Neuronal stem cell (in vitro differentiated cells): ENCODE measurements around the gene KIF26B.

Experiments used
- DNase-seq: peaks from one replicate; pipeline ENCODE4 v3.0.0-alpha.2; 2013; ENCODE audit warnings: low spot score
- H2AFZ ChIP-seq: one replicate; pipeline ENCODE4 v1.6.1; 2013; ENCODE audit warnings: mild to moderate bottlenecking, low read length, inconsistent platforms
- H2AK5ac ChIP-seq: 2 replicates; pipeline ENCODE4 v1.6.1; 2013; ENCODE audit warnings: low read depth, mild to moderate bottlenecking, inconsistent platforms, low read length, moderate library complexity, mixed read lengths
- H2BK120ac ChIP-seq: 2 replicates; pipeline ENCODE4 v1.6.1; 2013; ENCODE audit warnings: low read depth, mild to moderate bottlenecking, inconsistent platforms, low read length, moderate library complexity, mixed read lengths
- H2BK12ac ChIP-seq: one replicate; pipeline ENCODE4 v1.6.1; 2013; ENCODE audit warnings: low read length, inconsistent platforms
- H2BK15ac ChIP-seq: 2 replicates; pipeline ENCODE4 v1.6.1; 2013; ENCODE audit warnings: mild to moderate bottlenecking, low read length, inconsistent platforms, mixed read lengths
- H2BK5ac ChIP-seq: one replicate; pipeline ENCODE4 v1.6.1; 2013; ENCODE audit warnings: inconsistent platforms, mild to moderate bottlenecking, low read length, moderate library complexity
- H3K14ac ChIP-seq: one replicate; pipeline ENCODE4 v1.6.1; 2013; ENCODE audit warnings: low read length, inconsistent platforms
- H3K18ac ChIP-seq: 2 replicates; pipeline ENCODE4 v1.6.1; 2013; ENCODE audit warnings: low read length, inconsistent platforms
- H3K23ac ChIP-seq: 2 replicates; pipeline ENCODE4 v1.6.1; 2013; ENCODE audit warnings: low read depth, mild to moderate bottlenecking, mixed read lengths, low read length, inconsistent platforms; ENCODE audit not compliant: poor library complexity
- H3K27ac ChIP-seq: replicated peaks from 3 replicates; pipeline ENCODE4 v1.5.1; 2013; ENCODE audit warnings: low read length, inconsistent platforms
- H3K27me3 ChIP-seq, 3 experiments: 2 replicates each; pipeline ENCODE4 v1.6.1; 2013; ENCODE audit warnings: low read length in 3 of 3, mild to moderate bottlenecking in 2 of 3, inconsistent platforms in 1 of 3, low read depth in 1 of 3, mixed read lengths in 1 of 3, moderate library complexity in 1 of 3; ENCODE audit not compliant: control insufficient read depth in 3 of 3, insufficient read depth in 3 of 3
- H3K36me3 ChIP-seq, 2 donors: replicated peaks in 1 of 2; 2 replicates each; pipeline ENCODE4 v1.6.1; 2013; ENCODE audit warnings: low read length in 2 of 2; ENCODE audit not compliant: control insufficient read depth in 2 of 2, insufficient read depth in 2 of 2
- H3K4ac ChIP-seq: 2 replicates; pipeline ENCODE4 v1.6.1; 2013; ENCODE audit warnings: inconsistent platforms, mild to moderate bottlenecking, low read length, moderate library complexity
- H3K4me1 ChIP-seq, 2 donors: 1 replicate in 1 of 2; 2 replicates in 1 of 2; pipeline ENCODE4 v1.6.1; 2013; ENCODE audit warnings: low read length in 2 of 2, low read depth in 1 of 2; ENCODE audit not compliant: control insufficient read depth in 2 of 2, insufficient read depth in 1 of 2
- H3K4me2 ChIP-seq: one replicate; pipeline ENCODE4 v1.6.1; 2013; ENCODE audit warnings: mild to moderate bottlenecking, low read length, inconsistent platforms; ENCODE audit not compliant: insufficient read depth, poor library complexity, severe bottlenecking
- H3K4me3 ChIP-seq, 2 donors: 2 replicates each; pipeline ENCODE4 v1.5.1; 2013; ENCODE audit warnings: low read length in 2 of 2, mild to moderate bottlenecking in 2 of 2, inconsistent platforms in 1 of 2, moderate library complexity in 1 of 2
- H3K79me1 ChIP-seq: one replicate; pipeline ENCODE4 v1.6.1; 2013; ENCODE audit warnings: low read depth, mild to moderate bottlenecking, inconsistent platforms, low read length, moderate library complexity
- H3K9ac ChIP-seq: one replicate; pipeline ENCODE4 v1.6.1; 2013; ENCODE audit warnings: mild to moderate bottlenecking, low read depth, low read length, inconsistent platforms; ENCODE audit not compliant: poor library complexity
- H3K9me3 ChIP-seq, 2 donors: replicated peaks in 1 of 2; 2 replicates each; pipeline versions ENCODE3 to v1.6.1; 2013; ENCODE audit warnings: low read length in 2 of 2, mild to moderate bottlenecking in 2 of 2, inconsistent platforms in 1 of 2, low read depth in 1 of 2, mixed read lengths in 1 of 2, moderate library complexity in 1 of 2; ENCODE audit not compliant: control insufficient read depth in 2 of 2, insufficient read depth in 1 of 2
- H4K8ac ChIP-seq: one replicate; pipeline ENCODE4 v1.6.1; 2013; ENCODE audit warnings: low read depth, mild to moderate bottlenecking, inconsistent platforms, low read length, moderate library complexity
- H4K91ac ChIP-seq: one replicate; pipeline ENCODE4 v1.6.1; 2013; ENCODE audit warnings: low read length, low read depth, mild to moderate bottlenecking, inconsistent platforms; ENCODE audit not compliant: poor library complexity
- WGBS, 2 donors: extraction: QIAGEN DNeasy Blood & Tissue Kit; methylation state at CpG; one replicate each; pipeline ENCODE4 v1.1.7; 2013; ENCODE audit warnings: missing lambda C conversion rate in 2 of 2, mixed read lengths in 1 of 2; ENCODE audit not compliant: insufficient read length in 2 of 2, insufficient replicate concordance in 1 of 2; ENCODE audit errors: extremely low coverage in 2 of 2; 5-methylcytosine and 5-hydroxymethylcytosine counted together

Gene KIF26B

GRCh38 chr1:245645406-245645805 lies 490.6 kb downstream of the KIF26B start:
- Histone ChIP-seq H3K27ac (no peak overlapping the region), H4K91ac (no peak overlapping the region), H3K9me3 (peaks cover 5 to 32% of the 10 kb centered on the region in 2 donors), H2BK15ac (no peak overlapping the region), H2BK12ac (no peak overlapping the region), H4K8ac (no peak overlapping the region), H3K4me3 (no peak overlapping the region), H3K4me2 (no peak overlapping the region), H3K9ac (no peak overlapping the region), H3K4me1 (peaks cover 2 to 3% of the 10 kb centered on the region in 2 donors), H2BK5ac (no peak overlapping the region), H2AFZ (no peak overlapping the region), H3K36me3 (peaks cover 0 to 8% of the 10 kb centered on the region in 2 donors), H3K14ac (no peak overlapping the region), H3K27me3 (no peaks in the 10 kb centered on the region), H2BK120ac (no peak overlapping the region), H3K4ac (no peak overlapping the region), H3K79me1 (no peaks in the 10 kb centered on the region), H3K18ac (no peak overlapping the region), H2AK5ac (no peak overlapping the region), H3K23ac (no peak overlapping the region)
- DNase-seq: no peak
- no CpG with 5 or more reads among the region's 4 CpGs for WGBS, 2 donors

DNA sequence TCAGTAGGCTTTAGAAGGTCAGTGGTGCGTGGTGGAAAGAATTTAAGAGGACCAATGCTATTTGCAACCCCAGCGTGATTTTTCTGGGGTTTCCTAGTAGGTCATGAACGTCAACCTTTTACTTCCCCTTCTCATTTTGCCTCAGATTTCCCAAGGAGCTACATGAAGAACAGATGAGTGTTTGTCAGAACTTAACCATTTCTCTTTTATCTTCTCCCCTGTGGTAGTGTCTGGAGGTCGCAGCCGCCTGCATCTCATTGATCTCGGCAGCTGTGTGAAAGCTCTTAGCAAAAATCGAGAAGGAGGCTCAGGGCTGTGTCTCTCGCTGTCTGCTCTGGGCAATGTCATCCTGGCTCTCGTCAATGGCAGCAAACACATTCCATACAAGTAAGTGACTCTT lies 491.1 kb downstream of the KIF26B start:
- Histone ChIP-seq H3K4me3 (no peak overlapping the region), H2AFZ (no peak overlapping the region), H3K9ac (no peak overlapping the region), H2BK120ac (no peak overlapping the region), H3K4me1 (peaks cover 2 to 3% of the 10 kb centered on the region in 2 donors), H4K8ac (no peak overlapping the region), H2BK5ac (no peak overlapping the region), H3K4ac (no peak overlapping the region), H2BK15ac (no peak overlapping the region), H3K23ac (no peak overlapping the region), H3K27me3 (no peaks in the 10 kb centered on the region), H4K91ac (no peak overlapping the region), H3K18ac (no peak overlapping the region), H3K27ac (no peak overlapping the region), H3K4me2 (no peak overlapping the region), H3K14ac (no peak overlapping the region), H3K9me3 (peaks cover 5 to 30% of the 10 kb centered on the region in 2 donors), H3K36me3 (peaks cover 0 to 8% of the 10 kb centered on the region in 2 donors), H2AK5ac (no peak overlapping the region), H3K79me1 (no peaks in the 10 kb centered on the region), H2BK12ac (no peak overlapping the region)
- no CpG with 5 or more reads among the region's 9 CpGs for WGBS, 2 donors
- no peak for DNase-seq

DNA sequence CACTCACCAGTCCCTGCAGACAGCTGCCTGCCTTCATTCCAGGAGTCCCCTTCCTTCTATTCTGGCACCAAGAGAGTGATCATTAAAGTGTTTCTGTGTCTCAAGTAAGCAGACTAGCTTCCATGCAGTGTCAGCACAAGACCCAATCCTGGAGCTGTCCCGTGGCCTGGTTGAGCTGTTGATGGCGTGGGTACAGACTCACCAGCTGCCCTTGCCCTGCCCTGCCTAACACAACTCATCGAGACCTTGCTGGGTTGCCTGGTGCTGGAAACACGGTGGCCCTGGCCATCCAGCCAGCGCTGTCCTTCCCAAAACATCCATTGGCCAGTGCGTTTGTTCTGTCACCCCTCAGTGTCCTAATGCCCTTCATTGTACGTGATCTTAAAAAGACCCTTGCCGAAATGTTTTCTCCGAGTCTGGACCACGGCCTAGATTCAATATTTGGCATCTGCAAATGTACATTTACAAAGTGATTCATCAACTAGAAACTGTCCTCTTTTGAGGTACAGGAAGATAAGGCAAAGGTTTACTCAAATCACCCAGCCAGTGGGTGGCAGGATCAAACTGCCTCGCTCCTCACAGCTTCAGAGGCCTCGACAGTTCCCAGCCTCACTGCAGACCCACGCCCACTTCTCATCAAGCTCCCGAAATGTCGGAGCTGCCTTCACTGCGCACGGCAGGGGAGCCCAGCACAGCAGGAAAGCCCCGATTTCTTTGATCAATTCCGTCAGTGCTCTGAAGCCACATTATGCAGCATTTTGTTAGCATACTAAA lies 494.2 kb downstream of the KIF26B start:
- Histone ChIP-seq H3K14ac (no peak overlapping the region), H3K9ac (no peak overlapping the region), H3K79me1 (no peaks in the 10 kb centered on the region)

DNA sequence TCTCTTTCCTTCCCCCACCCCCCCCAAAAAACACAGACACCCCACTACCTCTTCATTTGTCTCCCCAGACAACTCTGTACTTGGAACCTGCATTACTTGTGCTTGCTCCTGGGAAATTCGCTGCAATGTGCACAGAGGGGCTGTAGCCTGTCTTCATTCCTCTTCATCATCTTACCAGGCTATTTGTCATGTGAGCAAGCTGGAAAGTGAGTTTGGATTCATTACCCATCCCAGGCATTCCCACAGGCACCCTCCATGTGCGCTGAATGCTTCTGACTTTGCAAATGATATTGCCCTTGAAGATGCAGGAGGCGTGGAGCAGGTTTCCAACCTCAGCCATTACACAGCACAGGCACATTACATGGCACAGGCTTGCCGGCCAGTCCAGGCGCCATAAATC lies 494.9 kb downstream of the KIF26B start:
- Histone ChIP-seq H3K79me1 (no peaks in the 10 kb centered on the region), H2AFZ (no peak overlapping the region), H3K36me3 (peaks cover 0 to 8% of the 10 kb centered on the region in 2 donors), H3K4me1 (peaks cover 2 to 3% of the 10 kb centered on the region in 2 donors), H2AK5ac (no peak overlapping the region), H3K23ac (no peak overlapping the region), H3K4me2 (no peak overlapping the region), H3K4ac (no peak overlapping the region), H3K4me3 (no peak overlapping the region), H3K9ac (peak overlapping the region; percentile 2), H3K14ac (no peak overlapping the region), H2BK120ac (peak overlapping the region; percentile 62), H4K91ac (no peak overlapping the region), H2BK15ac (no peak overlapping the region), H2BK12ac (no peak overlapping the region), H4K8ac (no peak overlapping the region), H3K9me3 (peaks cover 2 to 16% of the 10 kb centered on the region in 2 donors), H3K18ac (no peak overlapping the region), H3K27ac (no peak overlapping the region), H3K27me3 (no peaks in the 10 kb centered on the region), H2BK5ac (no peak overlapping the region)
- WGBS, 2 donors: no CpG with 5 or more reads among the region's 5 CpGs
- DNase-seq: no peak

More for the DNA sequence above, 494.2 kb downstream of the KIF26B start:
- Histone ChIP-seq H4K91ac (no peak overlapping the region), H3K27me3 (no peaks in the 10 kb centered on the region), H3K4me3 (no peak overlapping the region), H4K8ac (no peak overlapping the region), H3K9me3 (peaks cover 2 to 16% of the 10 kb centered on the region in 2 donors), H3K27ac (no peak overlapping the region), H3K4me2 (no peak overlapping the region), H3K4me1 (peaks cover 2 to 3% of the 10 kb centered on the region in 2 donors), H2BK12ac (no peak overlapping the region), H2BK5ac (no peak overlapping the region), H2BK15ac (no peak overlapping the region), H2BK120ac (peak overlapping the region; percentile 62), H2AFZ (no peak overlapping the region), H3K36me3 (peaks cover 0 to 8% of the 10 kb centered on the region in 2 donors), H3K23ac (peak overlapping the region; percentile 5), H2AK5ac (no peak overlapping the region), H3K18ac (peak overlapping the region; percentile 50), H3K4ac (no peak overlapping the region)
- no CpG with 5 or more reads among the region's 19 CpGs for WGBS, 2 donors
- DNase-seq: no peak
